Ishikawa (cell line): ENCODE measurements around the gene TPT1.

Source experiments
- CEBPB ChIP-seq: IDR thresholded peaks from 2 replicates; pipeline ENCODE4 v1.6.1; 2012
- CREB1 ChIP-seq: IDR thresholded peaks from 2 replicates; pipeline ENCODE4 v1.6.1; 2012; ENCODE audit warnings: low read depth
- EGR1 ChIP-seq: IDR thresholded peaks from 2 replicates; pipeline ENCODE4 v1.6.1; 2012
- EP300 ChIP-seq: IDR thresholded peaks from 2 replicates; pipeline ENCODE4 v1.6.1; 2012; ENCODE audit warnings: borderline replicate concordance
- FOXM1 ChIP-seq: IDR thresholded peaks from 2 replicates; pipeline ENCODE4 v1.6.1; 2012; ENCODE audit warnings: low read depth, borderline replicate concordance
- NFIC ChIP-seq: IDR thresholded peaks from 2 replicates; pipeline ENCODE4 v1.6.1; 2012
- RAD21 ChIP-seq: IDR thresholded peaks from 2 replicates; pipeline ENCODE4 v1.6.1; 2012; ENCODE audit warnings: low read depth
- TAF1 ChIP-seq: IDR thresholded peaks from 2 replicates; pipeline ENCODE4 v1.6.1; 2012; ENCODE audit warnings: low read depth, mild to moderate bottlenecking
- TCF12 ChIP-seq: IDR thresholded peaks from 2 replicates; pipeline ENCODE4 v1.6.1; 2012; ENCODE audit warnings: low read depth
- TEAD4 ChIP-seq: IDR thresholded peaks from 2 replicates; pipeline ENCODE4 v1.6.1; 2012
- USF1 ChIP-seq: IDR thresholded peaks from 2 replicates; pipeline ENCODE4 v1.6.1; 2012
- YY1 ChIP-seq: IDR thresholded peaks from 2 replicates; pipeline ENCODE4 v1.6.1; 2012; ENCODE audit warnings: low read depth
- ZBTB7A ChIP-seq: IDR thresholded peaks from 2 replicates; pipeline ENCODE4 v1.6.1; 2012; ENCODE audit warnings: low read depth
- TF ChIP-seq, protein P1 (sequence below): IDR thresholded peaks from 2 replicates; pipeline ENCODE4 v1.6.1; 2012; ENCODE audit warnings: low read depth, mild to moderate bottlenecking
- TF ChIP-seq, protein P2 (sequence below): IDR thresholded peaks from 2 replicates; pipeline ENCODE4 v1.6.1; 2012

TPT1 gene

DNA sequence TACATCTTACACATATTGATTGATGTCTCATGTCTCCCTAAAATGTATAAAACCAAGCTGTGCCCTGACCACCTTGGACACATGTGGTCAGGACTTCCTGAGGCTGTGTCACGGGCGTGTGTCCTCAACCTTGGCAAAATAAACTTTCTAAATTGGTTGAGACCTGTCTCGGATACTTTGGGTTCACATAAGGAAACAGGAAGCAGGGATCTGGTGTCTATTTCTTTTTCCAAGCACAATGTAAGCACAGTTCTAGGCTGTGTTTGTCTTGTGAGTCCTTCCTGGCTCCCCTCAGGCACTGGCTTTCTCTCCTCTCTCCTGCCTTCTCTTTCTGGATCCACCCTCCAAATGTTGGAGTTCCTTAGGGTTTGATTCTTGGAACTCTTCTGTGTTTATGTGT is 27.6 kb upstream of the TPT1 start:
- TF ChIP-seq RAD21 (no peak), EGR1 (no peak), EP300 (no peak), TEAD4 (no peak), CEBPB (no peak), ZBTB7A (no peak), USF1 (no peak), NFIC (no peak), YY1 (no peak), CREB1 (no peak)
- TF ChIP-seq, protein P1, sequence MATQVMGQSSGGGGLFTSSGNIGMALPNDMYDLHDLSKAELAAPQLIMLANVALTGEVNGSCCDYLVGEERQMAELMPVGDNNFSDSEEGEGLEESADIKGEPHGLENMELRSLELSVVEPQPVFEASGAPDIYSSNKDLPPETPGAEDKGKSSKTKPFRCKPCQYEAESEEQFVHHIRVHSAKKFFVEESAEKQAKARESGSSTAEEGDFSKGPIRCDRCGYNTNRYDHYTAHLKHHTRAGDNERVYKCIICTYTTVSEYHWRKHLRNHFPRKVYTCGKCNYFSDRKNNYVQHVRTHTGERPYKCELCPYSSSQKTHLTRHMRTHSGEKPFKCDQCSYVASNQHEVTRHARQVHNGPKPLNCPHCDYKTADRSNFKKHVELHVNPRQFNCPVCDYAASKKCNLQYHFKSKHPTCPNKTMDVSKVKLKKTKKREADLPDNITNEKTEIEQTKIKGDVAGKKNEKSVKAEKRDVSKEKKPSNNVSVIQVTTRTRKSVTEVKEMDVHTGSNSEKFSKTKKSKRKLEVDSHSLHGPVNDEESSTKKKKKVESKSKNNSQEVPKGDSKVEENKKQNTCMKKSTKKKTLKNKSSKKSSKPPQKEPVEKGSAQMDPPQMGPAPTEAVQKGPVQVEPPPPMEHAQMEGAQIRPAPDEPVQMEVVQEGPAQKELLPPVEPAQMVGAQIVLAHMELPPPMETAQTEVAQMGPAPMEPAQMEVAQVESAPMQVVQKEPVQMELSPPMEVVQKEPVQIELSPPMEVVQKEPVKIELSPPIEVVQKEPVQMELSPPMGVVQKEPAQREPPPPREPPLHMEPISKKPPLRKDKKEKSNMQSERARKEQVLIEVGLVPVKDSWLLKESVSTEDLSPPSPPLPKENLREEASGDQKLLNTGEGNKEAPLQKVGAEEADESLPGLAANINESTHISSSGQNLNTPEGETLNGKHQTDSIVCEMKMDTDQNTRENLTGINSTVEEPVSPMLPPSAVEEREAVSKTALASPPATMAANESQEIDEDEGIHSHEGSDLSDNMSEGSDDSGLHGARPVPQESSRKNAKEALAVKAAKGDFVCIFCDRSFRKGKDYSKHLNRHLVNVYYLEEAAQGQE = no peak
- TF ChIP-seq, protein P2, sequence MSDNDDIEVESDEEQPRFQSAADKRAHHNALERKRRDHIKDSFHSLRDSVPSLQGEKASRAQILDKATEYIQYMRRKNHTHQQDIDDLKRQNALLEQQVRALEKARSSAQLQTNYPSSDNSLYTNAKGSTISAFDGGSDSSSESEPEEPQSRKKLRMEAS = no peak

- no peak for TF ChIP-seq NFIC
- no peak for TF ChIP-seq TEAD4
- TF ChIP-seq EGR1 = no peak
- TF ChIP-seq, protein P1 = no peak
- TF ChIP-seq FOXM1 = no peak
- TF ChIP-seq, protein P2 = no peak
- no peak for TF ChIP-seq USF1
- no peak for TF ChIP-seq ZBTB7A
- no peak for TF ChIP-seq TAF1
- TF ChIP-seq CEBPB = no peak
- TF ChIP-seq RAD21 = no peak
- TF ChIP-seq EP300 = no peak
- TF ChIP-seq CREB1 = no peak
- no peak for TF ChIP-seq YY1
- TF ChIP-seq TCF12 = no peak
Observed at GRCh38 chr13:45368005-45368404, 27.0 kb upstream of the TPT1 start.

- TF ChIP-seq TAF1 = no peak
- TF ChIP-seq, protein P2 = no peak
- no peak for TF ChIP-seq ZBTB7A
Observed at GRCh38 chr13:45367358-45367757, 26.4 kb upstream of the TPT1 start.

DNA sequence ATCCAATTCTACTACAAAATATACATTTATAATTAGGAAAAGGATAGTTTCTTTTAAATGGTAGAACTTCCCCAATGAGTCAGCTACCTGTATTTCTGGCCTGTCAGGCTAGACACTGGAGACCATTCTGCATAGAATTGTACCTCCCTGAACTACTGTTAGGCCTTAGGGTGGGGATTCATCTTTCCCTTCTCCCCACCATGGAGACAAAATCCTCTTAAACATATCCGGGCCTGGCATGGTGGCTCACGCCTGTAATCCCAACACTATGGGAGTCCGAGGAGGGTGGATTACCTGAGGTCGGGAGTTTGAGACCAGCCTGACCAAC is 24.5 kb upstream of the TPT1 start:
- TF ChIP-seq CREB1 (no peak), TCF12 (no peak), TAF1 (no peak), NFIC (no peak), ZBTB7A (no peak), EP300 (no peak), USF1 (no peak), RAD21 (no peak), FOXM1 (no peak)
- TF ChIP-seq, protein P1 = no peak

DNA sequence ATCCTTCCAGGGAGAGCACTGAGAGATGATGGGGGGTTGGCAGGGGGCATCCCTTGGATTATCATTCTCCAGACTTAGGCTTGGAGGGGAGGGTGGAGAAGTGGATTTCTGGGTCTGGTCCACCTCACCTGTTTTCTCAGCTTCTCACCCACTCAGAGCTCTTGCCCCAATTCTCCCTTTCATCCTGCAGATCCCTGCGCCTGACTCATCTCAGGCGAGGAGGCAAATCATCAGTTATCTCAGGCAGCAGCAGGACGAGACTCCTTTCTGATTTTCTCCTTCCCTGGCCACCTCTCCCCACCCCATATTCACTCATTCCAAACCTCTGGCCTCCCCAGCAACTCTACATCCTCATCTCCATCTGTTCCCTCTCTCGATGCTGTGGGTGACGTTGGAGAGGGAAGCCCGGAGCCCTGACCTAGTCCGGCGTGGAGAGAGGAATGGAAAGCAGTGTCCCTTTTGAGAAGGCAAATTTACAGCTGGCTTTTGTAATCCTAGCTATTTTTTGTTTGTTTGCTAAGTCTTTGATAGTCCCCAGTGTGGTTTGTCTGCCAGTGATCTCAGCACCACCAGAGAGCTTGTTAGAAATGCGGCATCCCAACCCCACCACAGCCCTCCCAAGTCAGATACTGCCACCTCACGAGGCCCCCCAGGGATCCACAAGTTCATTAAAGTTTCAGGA is 24.0 kb upstream of the TPT1 start:
- TF ChIP-seq TEAD4 = no peak
- TF ChIP-seq, protein P1 = no peak
- TF ChIP-seq FOXM1 = no peak
- no peak for TF ChIP-seq ZBTB7A
- no peak for TF ChIP-seq NFIC
